ENCODE measurements around the gene PLEKHO1.

The PLEKHO1 gene

DNA sequence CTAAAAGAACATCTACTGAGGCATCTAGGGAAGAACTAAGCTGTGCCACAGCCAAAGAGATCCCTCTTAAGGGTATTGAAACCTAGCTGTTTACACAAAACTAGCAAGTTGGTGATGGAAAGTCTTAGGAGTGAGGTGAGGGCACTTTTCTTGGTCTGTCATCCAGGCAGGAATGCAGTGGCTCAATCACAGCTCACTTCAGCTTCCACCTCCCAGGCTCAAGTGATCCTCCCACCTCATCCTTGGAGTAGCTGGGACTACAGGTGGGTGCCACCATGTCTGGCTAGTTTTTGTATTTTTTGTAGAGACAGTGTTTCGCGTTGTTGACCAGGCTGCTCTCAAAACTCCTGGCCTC lies 2.4 kb downstream of the PLEKHO1 start:
- Histone ChIP-seq H3K4me3 (ENCODE audit: low read length) (peak overlapping the region; percentile 91), H3K27me3 (ENCODE audit: control insufficient read depth, insufficient read depth, low read length) (peaks cover 5% of the 10 kb centered on the region), H3K36me3 (ENCODE audit: control insufficient read depth, insufficient read depth, low read length) (peaks cover 24% of the 10 kb centered on the region), H3K9ac (ENCODE audit: low read length) (no peak overlapping the region), H3K27ac (ENCODE audit: low read depth, low read length) (peak overlapping the region; percentile 96), H3K4me1 (ENCODE audit: control insufficient read depth, insufficient read depth, low read length) (peaks cover 45% of the 10 kb centered on the region)

DNA sequence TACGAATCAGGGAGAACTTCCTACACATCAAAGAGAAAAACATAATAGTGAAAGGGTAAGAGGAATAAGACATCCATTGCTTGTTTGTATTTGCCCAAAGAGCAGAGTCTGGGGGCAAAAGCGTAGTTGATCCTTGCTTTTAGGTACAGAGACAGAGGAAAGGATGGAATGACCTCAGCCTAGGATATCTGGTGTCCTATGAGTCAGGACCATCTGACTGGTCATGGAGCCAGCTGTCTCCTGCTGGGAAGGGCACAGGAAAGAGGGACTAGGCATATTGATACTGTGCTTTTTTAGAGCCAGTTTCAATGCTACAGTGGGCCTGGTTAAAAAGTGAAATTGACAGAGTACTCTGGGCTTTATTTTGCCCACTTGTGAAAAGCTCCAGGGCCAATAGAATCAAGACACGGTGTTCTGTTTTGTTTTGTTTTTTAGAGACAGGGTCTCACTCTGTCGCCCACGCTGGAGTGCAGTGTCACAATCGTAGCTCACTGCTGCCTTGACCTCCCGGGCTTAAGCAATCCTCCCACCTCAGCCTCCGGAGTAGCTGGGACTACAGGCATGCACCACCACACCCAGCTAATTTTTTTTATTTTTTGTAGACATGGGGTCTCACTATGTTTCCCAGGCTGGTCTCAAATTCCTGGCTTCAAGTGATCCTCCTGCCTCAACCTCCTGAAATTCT lies 3.2 kb downstream of the PLEKHO1 start:
- Histone ChIP-seq H3K9ac (ENCODE audit: low read length) (no peak overlapping the region), H3K27me3 (ENCODE audit: control insufficient read depth, insufficient read depth, low read length) (peaks cover 5% of the 10 kb centered on the region), H3K4me1 (ENCODE audit: control insufficient read depth, insufficient read depth, low read length) (peaks cover 47% of the 10 kb centered on the region), H3K27ac (ENCODE audit: low read depth, low read length) (peak overlapping the region; percentile 96), H3K36me3 (ENCODE audit: control insufficient read depth, insufficient read depth, low read length) (peaks cover 24% of the 10 kb centered on the region), H3K4me3 (ENCODE audit: low read length) (peak overlapping the region; percentile 59)

DNA sequence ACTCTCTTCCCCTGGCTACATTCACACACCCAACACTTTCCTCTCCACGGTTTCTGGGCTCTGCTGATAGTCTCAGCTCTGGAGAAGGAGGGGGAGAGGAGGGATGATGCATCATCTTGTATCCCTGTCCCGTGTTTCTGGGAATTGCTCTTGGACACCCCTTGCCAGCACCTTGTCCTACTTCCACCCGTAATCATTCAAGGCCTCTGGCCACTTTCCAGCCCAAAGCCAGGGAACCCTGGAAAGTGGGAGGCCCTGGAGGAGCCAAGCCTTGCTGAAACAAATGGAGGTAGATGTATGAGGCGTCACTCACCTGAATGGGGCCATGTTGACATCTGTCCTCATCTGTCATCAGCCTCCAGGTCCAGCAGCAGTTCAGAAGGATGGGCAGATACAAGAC lies 4.4 kb downstream of the PLEKHO1 start:
- Histone ChIP-seq H3K27ac (ENCODE audit: low read depth, low read length) (peak overlapping the region; percentile 96), H3K4me3 (ENCODE audit: low read length) (no peak overlapping the region), H3K27me3 (ENCODE audit: control insufficient read depth, insufficient read depth, low read length) (peaks cover 5% of the 10 kb centered on the region), H3K4me1 (ENCODE audit: control insufficient read depth, insufficient read depth, low read length) (peaks cover 51% of the 10 kb centered on the region), H3K36me3 (ENCODE audit: control insufficient read depth, insufficient read depth, low read length) (peaks cover 27% of the 10 kb centered on the region), H3K9ac (ENCODE audit: low read length) (no peak overlapping the region)

DNA sequence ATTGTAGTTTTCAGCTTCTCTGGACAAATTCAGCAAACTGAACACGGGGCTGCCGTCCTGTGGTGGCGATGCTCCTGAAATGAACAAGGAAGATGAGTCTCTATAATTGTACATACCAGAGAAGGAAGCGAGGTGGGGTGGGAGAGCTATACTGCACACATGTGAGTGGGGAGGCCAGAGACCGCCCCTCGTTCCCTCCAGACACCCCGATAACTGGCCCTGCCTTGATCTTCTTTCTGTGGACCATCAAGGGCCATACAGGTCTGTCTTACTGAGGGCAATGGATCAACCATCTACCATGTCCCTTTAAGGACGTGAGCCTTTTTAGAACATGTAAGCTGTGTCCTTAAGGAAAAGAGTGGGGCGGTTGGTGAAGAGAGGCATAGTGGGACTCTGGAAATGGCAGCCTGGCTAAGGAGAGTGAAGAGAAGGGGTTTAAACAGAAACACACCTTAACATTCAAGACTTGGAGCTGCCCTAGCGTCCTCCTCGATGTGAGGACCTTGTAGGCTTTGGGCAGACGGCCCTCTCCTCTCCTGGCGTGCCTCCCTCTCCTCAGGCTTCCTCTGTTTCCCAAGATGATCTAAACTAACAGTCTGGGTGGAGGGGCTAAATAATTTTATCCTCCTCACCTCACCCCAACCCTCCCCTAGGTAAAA lies 5.8 kb downstream of the PLEKHO1 start:
- H3K27ac ChIP-seq (ENCODE audit: low read depth, low read length): peak overlapping the region; percentile 96
- no peak overlapping the region for H3K4me3 ChIP-seq (ENCODE audit: low read length)

DNA sequence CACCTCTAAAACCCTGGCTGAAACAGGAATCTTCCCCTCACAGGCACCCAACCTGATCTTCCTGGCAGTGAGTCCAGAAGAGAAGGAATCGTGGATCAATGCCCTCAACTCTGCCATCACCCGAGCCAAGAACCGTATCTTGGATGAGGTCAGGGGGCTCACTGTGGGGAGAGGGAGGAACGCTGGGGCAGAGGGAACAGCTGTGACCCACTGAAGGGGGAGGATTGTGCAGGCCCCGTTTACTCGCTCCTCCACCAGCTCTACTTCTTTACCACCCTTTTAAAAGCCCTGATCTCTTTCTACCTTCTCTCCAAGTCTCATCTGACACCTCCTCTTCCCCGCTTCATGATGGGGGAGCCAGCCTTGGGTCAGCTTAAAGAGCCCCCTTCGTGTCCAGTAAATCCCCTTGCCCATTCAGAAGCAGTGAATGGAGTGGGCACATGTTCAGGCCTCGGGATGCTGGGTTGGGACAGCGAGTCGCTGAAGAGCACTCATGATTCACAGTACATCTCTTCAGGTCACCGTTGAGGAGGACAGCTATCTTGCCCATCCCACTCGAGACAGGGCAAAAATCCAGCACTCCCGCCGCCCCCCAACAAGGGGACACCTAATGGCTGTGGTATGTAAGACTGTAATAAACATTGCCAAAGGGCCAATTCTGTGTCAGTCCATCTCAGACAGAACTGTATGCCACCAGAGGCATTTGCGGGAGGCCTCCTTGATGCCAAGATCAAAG lies 7.3 kb downstream of the PLEKHO1 start:
- Histone ChIP-seq H3K27ac (ENCODE audit: low read depth, low read length) (peak overlapping the region; percentile 96), H3K4me3 (ENCODE audit: low read length) (no peak overlapping the region), H3K27me3 (ENCODE audit: control insufficient read depth, insufficient read depth, low read length) (no peaks in the 10 kb centered on the region), H3K4me1 (ENCODE audit: control insufficient read depth, insufficient read depth, low read length) (peaks cover 73% of the 10 kb centered on the region), H3K36me3 (ENCODE audit: control insufficient read depth, insufficient read depth, low read length) (peaks cover 29% of the 10 kb centered on the region), H3K9ac (ENCODE audit: low read length) (no peak overlapping the region)

More for the DNA sequence above, 5.8 kb downstream of the PLEKHO1 start:
- peaks cover 31% of the 10 kb centered on the region for H3K36me3 ChIP-seq (ENCODE audit: control insufficient read depth, insufficient read depth, low read length)
- no peak overlapping the region for H3K9ac ChIP-seq (ENCODE audit: low read length)
- H3K27me3 ChIP-seq (ENCODE audit: control insufficient read depth, insufficient read depth, low read length): peaks cover 5% of the 10 kb centered on the region
- peaks cover 58% of the 10 kb centered on the region for H3K4me1 ChIP-seq (ENCODE audit: control insufficient read depth, insufficient read depth, low read length)

DNA sequence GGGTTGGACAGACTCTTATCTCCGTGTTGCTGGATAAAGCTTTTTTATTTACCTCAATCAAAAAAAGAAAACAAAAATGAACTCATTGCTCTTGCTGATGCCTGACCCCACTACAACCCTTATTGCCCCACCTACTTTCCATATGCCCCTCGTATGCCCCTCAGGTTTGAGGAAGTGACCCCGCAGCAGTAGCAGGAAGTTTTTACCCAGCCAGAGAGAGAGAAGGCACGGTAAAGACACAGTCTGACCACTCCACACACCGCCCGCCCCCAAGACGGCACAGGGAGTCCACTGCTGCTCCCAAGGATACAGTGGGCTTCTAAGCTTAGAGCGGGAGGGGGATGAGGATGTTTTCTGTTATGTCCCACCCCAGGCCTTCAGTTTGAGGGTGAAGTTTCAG lies 9.8 kb downstream of the PLEKHO1 start:
- H3K4me1 ChIP-seq (ENCODE audit: control insufficient read depth, insufficient read depth, low read length): peaks cover 75% of the 10 kb centered on the region
- peaks cover 25% of the 10 kb centered on the region for H3K36me3 ChIP-seq (ENCODE audit: control insufficient read depth, insufficient read depth, low read length)
- H3K27ac ChIP-seq (ENCODE audit: low read depth, low read length): peak overlapping the region; percentile 96

DNA sequence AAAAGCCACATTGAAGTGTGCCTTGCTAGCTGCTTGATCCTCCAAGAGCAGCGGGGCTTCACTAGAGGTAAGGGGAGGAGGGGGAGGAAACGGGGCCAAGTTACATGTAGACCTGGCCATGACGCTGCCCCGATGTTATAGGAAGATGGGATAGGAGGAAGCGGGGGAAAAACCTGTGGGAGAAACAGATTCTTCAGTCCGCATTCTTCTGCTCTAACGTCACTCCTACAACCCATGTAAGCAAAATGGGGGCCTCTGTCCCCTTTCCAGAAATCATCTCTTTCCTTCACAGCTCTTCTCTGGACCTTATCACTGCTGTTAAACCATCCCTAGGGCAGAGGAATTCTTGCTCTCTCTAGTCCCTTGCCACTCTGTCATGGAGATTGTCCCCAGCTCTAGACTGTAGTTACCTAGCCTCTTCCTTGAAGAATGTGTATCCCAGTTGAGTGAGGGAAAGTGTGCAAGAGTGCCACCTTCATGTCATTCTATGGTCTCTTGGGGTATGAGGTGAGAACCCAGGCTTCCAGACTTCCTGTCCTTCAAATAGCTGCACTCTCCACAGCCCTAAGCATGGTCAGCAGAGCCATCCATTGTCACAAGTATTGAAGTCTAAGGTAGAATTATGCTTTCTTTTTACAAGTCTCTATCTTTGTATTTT lies 11.4 kb downstream of the PLEKHO1 start:
- Histone ChIP-seq H3K27ac (ENCODE audit: low read depth, low read length) (peak overlapping the region; percentile 96), H3K36me3 (ENCODE audit: control insufficient read depth, insufficient read depth, low read length) (peaks cover 15% of the 10 kb centered on the region), H3K27me3 (ENCODE audit: control insufficient read depth, insufficient read depth, low read length) (no peaks in the 10 kb centered on the region), H3K4me1 (ENCODE audit: control insufficient read depth, insufficient read depth, low read length) (peaks cover 67% of the 10 kb centered on the region), H3K9ac (ENCODE audit: low read length) (no peak overlapping the region), H3K4me3 (ENCODE audit: low read length) (peak overlapping the region; percentile 38)

More for the DNA sequence above, 9.8 kb downstream of the PLEKHO1 start:
- H3K4me3 ChIP-seq (ENCODE audit: low read length): peak overlapping the region; percentile 8
- H3K27me3 ChIP-seq (ENCODE audit: control insufficient read depth, insufficient read depth, low read length): no peaks in the 10 kb centered on the region
- H3K9ac ChIP-seq (ENCODE audit: low read length): no peak overlapping the region

DNA sequence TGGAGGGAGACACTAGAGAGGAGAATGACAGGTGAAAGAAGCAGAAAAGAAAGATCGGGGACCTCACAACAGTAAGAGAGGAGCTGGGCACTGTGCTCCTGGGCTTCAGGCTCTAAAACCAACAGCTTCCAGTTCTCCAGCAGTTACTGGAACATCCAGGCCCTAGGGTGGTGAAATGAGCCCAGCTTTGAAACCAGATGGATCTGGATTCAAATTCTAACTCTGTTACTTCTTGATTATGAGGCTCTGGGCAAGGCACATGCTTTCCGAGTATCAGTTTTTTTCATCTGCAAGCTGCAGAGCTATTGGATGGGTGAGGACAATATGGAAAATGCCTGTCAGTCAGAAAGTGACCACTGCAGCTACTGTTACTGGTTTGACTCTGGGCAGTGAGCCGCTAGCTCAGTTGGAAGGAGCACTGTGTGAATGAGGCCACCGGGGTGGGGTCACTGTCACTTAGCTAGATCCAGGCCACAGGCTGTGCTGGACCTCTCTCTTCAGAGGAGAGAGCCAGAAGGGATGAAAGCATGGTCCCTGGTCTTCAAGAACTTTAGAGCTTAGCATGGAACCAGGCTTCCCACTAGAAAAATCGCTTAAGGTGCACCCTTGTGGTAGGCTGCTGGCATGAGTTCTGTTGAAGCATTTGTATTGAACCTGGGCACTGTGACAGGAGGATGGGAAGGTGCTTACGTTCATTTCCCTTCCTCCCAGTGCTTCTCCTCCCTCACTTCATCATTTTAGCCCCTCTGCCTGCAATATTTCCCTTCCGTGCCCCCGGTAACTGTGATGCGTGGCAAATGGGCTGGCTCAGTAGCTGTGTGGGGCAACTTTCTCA lies 12.2 kb downstream of the PLEKHO1 start:
- H3K4me3 ChIP-seq (ENCODE audit: low read length): peak overlapping the region; percentile 11
- no peaks in the 10 kb centered on the region for H3K27me3 ChIP-seq (ENCODE audit: control insufficient read depth, insufficient read depth, low read length)
- peaks cover 59% of the 10 kb centered on the region for H3K4me1 ChIP-seq (ENCODE audit: control insufficient read depth, insufficient read depth, low read length)
- H3K9ac ChIP-seq (ENCODE audit: low read length): no peak overlapping the region
- H3K27ac ChIP-seq (ENCODE audit: low read depth, low read length): peak overlapping the region; percentile 96
- H3K36me3 ChIP-seq (ENCODE audit: control insufficient read depth, insufficient read depth, low read length): peaks cover 9% of the 10 kb centered on the region

DNA sequence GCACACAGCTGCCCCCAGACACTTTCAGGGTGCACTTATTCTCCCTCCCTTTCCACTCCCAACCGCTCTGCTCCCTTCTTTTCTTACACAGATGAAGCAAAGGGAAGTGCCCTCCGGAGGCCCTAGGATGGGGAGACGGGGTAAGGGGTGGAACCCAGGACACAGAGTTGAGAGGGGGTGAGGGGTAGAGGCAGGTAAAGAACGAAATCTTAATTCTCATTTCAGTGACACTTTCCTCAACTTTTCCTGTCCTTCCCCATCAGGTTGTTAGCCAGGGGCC lies 12.8 kb downstream of the PLEKHO1 start:
- Histone ChIP-seq H3K4me1 (ENCODE audit: control insufficient read depth, insufficient read depth, low read length) (peaks cover 55% of the 10 kb centered on the region), H3K27ac (ENCODE audit: low read depth, low read length) (peak overlapping the region; percentile 96), H3K4me3 (ENCODE audit: low read length) (peak overlapping the region; percentile 11), H3K9ac (ENCODE audit: low read length) (peak overlapping the region; percentile 12), H3K27me3 (ENCODE audit: control insufficient read depth, insufficient read depth, low read length) (no peaks in the 10 kb centered on the region), H3K36me3 (ENCODE audit: control insufficient read depth, insufficient read depth, low read length) (peaks cover 7% of the 10 kb centered on the region)

DNA sequence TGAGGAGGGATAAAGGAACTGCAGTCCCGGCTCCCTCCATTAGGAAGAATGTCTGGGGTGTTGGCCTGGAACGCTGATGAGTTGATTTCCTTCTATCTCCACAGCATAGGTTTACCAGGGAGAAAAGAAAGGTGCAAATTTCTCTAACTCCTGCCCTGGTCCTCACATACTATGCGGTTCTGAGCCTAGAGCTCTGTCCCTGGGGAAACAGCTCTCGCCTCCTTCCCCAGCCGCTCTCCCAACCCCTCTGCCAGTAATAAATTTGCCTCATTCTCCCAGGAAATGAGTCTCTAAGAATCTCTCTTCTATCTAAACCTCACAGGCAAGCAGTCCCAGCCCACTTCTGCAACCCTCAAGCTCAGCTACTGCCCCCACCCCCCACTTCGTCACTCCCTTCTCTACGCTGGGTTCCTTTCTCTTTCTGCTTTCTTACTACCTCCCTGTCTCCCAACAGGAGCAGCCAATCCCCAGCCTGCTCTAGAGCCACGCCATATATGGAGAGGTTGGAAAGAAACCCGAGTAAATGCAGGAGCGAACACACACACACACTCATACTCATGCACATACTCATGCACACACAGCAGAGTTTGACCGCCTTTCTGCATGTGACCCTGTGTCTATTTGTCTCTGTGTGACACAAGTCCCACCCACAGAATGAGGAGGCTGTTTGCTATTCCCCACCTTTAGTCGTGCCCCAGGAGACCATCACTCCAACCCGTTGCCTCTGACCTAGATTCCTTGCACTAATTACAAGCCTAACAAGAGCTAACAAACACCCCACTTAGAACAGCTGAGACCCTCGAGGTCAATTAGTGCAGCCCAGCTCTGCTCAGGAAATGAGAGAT lies 13.4 kb downstream of the PLEKHO1 start:
- Histone ChIP-seq H3K36me3 (ENCODE audit: control insufficient read depth, insufficient read depth, low read length) (peaks cover 6% of the 10 kb centered on the region), H3K27me3 (ENCODE audit: control insufficient read depth, insufficient read depth, low read length) (no peaks in the 10 kb centered on the region), H3K4me1 (ENCODE audit: control insufficient read depth, insufficient read depth, low read length) (peaks cover 54% of the 10 kb centered on the region), H3K9ac (ENCODE audit: low read length) (peak overlapping the region; percentile 12), H3K27ac (ENCODE audit: low read depth, low read length) (peak overlapping the region; percentile 96), H3K4me3 (ENCODE audit: low read length) (peak overlapping the region; percentile 11)

DNA sequence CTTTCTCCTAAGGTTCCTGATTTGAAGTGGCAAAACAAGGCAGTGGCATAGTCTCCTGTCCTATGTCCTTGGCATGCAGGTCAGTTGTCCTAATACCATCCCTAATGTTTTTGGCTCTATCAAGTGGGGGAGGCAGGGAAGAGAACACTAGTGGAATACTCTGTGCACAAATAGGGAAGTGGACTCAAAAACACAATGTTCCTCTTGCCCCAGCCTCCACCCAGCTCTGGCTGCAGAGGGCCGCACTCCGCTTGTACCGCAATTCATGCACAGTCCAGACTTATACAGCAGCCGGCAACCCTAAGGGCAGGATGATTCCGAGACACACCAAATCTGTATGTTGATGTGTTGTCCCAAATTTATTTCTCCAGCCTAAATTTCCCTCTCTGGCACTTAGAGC lies 14.5 kb downstream of the PLEKHO1 start:
- Histone ChIP-seq H3K4me1 (ENCODE audit: control insufficient read depth, insufficient read depth, low read length) (peaks cover 45% of the 10 kb centered on the region), H3K9ac (ENCODE audit: low read length) (no peak overlapping the region), H3K36me3 (ENCODE audit: control insufficient read depth, insufficient read depth, low read length) (peaks cover 4% of the 10 kb centered on the region), H3K4me3 (ENCODE audit: low read length) (no peak overlapping the region), H3K27me3 (ENCODE audit: control insufficient read depth, insufficient read depth, low read length) (no peaks in the 10 kb centered on the region), H3K27ac (ENCODE audit: low read depth, low read length) (peak overlapping the region; percentile 96)
